Rectal smooth muscle tissue (tissue), 1 donor: ENCODE data around the gene PGP.
"Not testable (repeated sequence)": the region's sequence is repeated elsewhere in the genome, so short reads cannot be mapped to it uniquely, and the experiment has no call there.

Source experiments
- H3K27ac ChIP-seq: one replicate; pipeline ENCODE4 v1.7.0; 2013; ENCODE audit warnings: low read depth, low read length, inconsistent platforms
- H3K27me3 ChIP-seq: one replicate; pipeline ENCODE4 v1.7.0; 2013; ENCODE audit warnings: low read length; ENCODE audit not compliant: control insufficient read depth, insufficient read depth
- H3K36me3 ChIP-seq: one replicate; pipeline ENCODE4 v1.7.0; 2013; ENCODE audit warnings: low read length; ENCODE audit not compliant: control insufficient read depth, insufficient read depth
- H3K4me1 ChIP-seq: one replicate; pipeline ENCODE4 v1.7.0; 2013; ENCODE audit warnings: low read length; ENCODE audit not compliant: control insufficient read depth, insufficient read depth
- H3K4me3 ChIP-seq: one replicate; pipeline ENCODE4 v1.7.0; 2013; ENCODE audit warnings: low read length
- H3K9ac ChIP-seq: one replicate; pipeline ENCODE4 v1.7.0; 2013; ENCODE audit warnings: low read length

The PGP gene, protein sequence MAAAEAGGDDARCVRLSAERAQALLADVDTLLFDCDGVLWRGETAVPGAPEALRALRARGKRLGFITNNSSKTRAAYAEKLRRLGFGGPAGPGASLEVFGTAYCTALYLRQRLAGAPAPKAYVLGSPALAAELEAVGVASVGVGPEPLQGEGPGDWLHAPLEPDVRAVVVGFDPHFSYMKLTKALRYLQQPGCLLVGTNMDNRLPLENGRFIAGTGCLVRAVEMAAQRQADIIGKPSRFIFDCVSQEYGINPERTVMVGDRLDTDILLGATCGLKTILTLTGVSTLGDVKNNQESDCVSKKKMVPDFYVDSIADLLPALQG

DNA sequence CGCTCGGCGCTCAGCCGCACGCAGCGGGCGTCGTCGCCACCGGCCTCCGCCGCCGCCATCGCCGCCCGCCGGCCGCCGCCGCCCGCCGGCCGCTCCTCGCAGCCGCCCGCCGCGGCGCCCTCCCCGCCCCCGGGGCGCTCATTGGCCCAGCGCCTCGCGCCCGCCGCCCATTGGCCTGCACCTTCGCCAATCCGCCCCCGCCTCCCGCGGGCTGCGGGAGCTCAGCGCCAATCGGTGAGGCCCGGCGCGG, at the start of gene PGP:
Gene PGP (minus strand): TSS at position 122 of the 250 bp plus-strand sequence. CDS start 63 bp downstream, at position 59.
- peaks cover 8% of the 10 kb centered on the region for H3K4me1 ChIP-seq
- H3K27ac ChIP-seq: peak within 1 kb of the TSS; percentile 94
- peak within 1 kb of the TSS; percentile 83 for H3K9ac ChIP-seq
- H3K4me3 ChIP-seq: peak within 1 kb of the TSS; percentile 93
- no peaks in the 10 kb centered on the region for H3K27me3 ChIP-seq
- no peaks in the 10 kb centered on the region for H3K36me3 ChIP-seq

DNA sequence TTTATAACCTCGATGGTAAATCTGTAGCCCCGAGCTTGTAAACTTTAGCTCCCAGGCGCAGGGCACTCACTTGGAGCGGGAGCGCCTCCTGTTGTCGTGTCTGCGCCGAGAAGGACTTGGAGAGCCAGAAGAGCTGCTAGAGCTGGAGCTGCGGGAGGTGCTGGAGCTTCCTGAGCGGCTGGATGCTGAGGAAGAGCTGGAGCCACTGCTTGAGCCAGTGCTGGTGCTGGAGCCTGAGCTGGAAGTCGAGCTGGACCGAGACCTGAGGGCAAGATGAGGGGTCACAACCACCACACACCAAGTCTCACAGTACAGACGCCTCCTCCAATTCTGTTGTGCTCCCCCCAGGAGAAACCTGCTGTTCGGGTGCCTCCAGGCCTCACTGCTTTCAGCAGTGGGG, 48.4 kb upstream of the PGP start:
- H3K4me1 ChIP-seq, H3K27ac ChIP-seq, H3K4me3 ChIP-seq, H3K9ac ChIP-seq, H3K27me3 ChIP-seq: not testable (repeated sequence)
- H3K36me3 ChIP-seq: peaks cover 18% of the 10 kb centered on the region

DNA sequence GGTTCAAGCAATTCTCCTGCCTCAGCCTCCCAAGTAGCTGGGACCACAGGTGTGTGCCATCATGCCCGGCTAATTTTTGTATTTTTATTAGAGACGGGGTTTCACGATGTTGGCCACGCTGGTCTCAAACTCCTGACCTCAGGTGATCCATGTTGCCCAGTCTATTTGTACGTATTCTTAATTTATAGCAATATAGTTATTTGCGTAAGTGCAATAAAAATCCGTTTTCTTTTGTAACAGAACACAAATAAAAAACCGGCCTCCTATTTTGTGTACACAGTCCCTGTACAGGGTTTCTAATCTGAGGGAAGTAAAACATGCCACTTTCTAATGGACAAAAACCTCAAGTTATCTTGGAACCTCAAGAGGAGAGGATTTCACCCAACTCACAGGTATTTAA, 45.6 kb upstream of the PGP start:
- Histone ChIP-seq H3K27ac (no peak overlapping the region), H3K9ac (no peak overlapping the region), H3K4me3 (no peak overlapping the region), H3K4me1 (no peaks in the 10 kb centered on the region), H3K36me3 (peaks cover 34% of the 10 kb centered on the region), H3K27me3 (no peaks in the 10 kb centered on the region)

DNA sequence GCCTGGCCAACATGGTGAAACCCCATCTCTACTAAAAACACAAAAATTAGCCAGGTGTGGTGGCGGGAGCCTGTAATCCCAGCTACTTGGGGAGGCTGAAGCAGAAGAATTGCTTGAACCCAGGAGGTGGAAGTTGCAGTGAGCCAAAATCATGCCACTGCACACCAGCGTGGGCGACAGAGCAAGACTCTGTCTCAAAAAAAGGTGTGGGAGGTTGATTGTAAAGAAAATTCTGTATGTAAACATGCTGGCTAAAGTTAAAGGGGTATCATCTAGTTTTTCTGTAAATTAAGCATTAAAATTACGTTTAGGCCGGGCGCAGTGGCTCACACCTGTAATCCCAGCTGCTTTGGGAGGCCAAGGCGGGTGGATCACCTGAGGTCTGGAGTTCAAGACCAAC, 43.9 kb upstream of the PGP start:
- H3K36me3 ChIP-seq: peaks cover 36% of the 10 kb centered on the region
- H3K27me3 ChIP-seq, H3K4me1 ChIP-seq, H3K9ac ChIP-seq, H3K27ac ChIP-seq, H3K4me3 ChIP-seq: not testable (repeated sequence)

DNA sequence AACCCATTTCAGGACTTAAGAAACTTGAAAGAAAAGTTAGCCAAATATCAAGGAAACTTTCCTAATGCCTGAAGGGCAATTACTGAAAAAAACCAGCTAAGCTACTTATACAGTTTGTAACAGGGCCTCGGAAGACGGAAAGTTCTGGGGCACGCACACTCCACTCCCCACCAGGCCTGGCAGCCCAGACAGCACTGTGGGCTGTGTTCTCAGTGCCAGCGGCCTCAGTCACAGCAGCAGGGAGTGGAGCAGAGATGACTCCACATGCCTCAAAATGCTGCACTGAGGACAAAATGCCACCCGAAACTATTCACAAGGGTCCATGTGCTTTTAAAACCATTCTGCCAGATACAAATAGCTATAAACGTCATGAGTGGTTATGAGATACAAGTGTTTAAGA, 43.1 kb upstream of the PGP start:
- Histone ChIP-seq H3K27ac (no peak overlapping the region), H3K36me3 (peaks cover 32% of the 10 kb centered on the region), H3K27me3 (no peaks in the 10 kb centered on the region), H3K4me3 (no peak overlapping the region), H3K9ac (no peak overlapping the region), H3K4me1 (no peaks in the 10 kb centered on the region)

DNA sequence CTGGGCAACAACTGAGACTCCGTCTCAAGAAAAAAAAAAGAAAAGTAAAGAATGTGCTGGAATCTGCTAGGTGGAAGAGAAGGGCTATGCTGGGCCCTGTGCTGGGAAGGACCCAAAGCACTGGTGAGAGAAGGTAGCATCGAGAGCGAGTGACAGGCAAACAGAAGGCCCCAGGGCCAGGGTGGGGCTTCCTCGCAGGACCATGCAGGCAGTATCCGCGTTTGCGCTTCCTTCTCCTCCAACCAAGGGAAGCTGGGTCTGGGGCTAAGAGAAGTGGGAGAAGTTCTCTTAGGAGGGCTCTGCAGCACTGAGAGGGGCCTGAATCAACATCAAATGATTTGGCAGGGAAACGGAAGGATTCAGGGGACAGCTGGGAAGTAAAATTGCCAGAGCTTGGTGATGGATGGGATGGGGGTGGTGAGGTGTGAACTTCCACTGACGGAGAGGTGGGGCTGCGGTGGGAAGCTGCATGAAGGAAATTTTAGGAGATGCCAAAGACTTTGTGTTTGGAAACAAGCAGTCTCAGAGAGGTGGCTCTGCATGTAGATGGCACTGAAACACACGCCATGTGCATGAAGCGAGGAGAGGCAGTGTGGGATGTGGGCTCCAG, 42.0 kb upstream of the PGP start:
- no peak overlapping the region for H3K9ac ChIP-seq
- H3K27me3 ChIP-seq: no peaks in the 10 kb centered on the region
- H3K27ac ChIP-seq: no peak overlapping the region
- H3K4me3 ChIP-seq: no peak overlapping the region
- peaks cover 6% of the 10 kb centered on the region for H3K4me1 ChIP-seq
- H3K36me3 ChIP-seq: peaks cover 29% of the 10 kb centered on the region

DNA sequence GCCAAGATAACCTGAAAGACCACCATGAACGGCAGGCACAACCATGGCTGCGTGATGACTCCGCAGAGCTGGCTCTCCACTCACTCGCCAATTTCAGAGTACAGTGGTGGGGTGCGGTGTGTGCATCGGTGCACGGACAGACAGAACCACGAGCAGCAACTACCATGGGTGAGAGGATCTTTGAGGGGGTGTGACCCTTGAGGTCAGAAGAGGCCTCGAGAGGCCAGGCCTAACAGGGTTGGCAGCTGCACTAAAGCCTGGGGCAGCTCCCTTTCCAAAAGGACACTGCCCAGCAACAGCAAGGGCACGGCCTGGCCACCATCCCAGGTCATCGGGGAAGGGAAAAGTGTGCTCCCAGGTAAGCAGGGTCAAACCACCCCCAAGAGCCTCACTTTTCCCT, 38.7 kb upstream of the PGP start:
- Histone ChIP-seq H3K27me3 (no peaks in the 10 kb centered on the region), H3K27ac (no peak overlapping the region), H3K36me3 (peaks cover 23% of the 10 kb centered on the region)

DNA sequence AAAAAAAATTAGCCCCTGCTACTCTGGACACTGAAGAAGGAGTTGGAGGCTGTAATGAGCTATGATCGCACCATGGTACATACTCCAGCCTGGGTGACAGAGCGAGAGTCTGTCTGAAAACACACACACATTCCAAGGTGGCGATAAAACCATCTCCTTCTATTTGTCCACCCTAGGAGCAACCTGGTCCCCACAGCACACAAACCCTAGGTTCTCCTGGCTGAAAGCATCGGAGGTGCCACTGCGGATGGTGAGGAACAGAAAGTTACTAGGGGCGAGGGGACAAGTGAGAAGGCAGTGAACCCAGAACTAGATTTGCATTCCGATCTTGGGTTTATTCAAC, 38.1 kb upstream of the PGP start:
- peaks cover 10% of the 10 kb centered on the region for H3K4me1 ChIP-seq
- H3K9ac ChIP-seq: no peak overlapping the region
- H3K27ac ChIP-seq: no peak overlapping the region
- peaks cover 21% of the 10 kb centered on the region for H3K36me3 ChIP-seq
- no peak overlapping the region for H3K4me3 ChIP-seq
- H3K27me3 ChIP-seq: no peaks in the 10 kb centered on the region

More for the DNA sequence above, 38.7 kb upstream of the PGP start:
- Histone ChIP-seq H3K4me1 (peaks cover 10% of the 10 kb centered on the region), H3K4me3 (no peak overlapping the region), H3K9ac (no peak overlapping the region)

DNA sequence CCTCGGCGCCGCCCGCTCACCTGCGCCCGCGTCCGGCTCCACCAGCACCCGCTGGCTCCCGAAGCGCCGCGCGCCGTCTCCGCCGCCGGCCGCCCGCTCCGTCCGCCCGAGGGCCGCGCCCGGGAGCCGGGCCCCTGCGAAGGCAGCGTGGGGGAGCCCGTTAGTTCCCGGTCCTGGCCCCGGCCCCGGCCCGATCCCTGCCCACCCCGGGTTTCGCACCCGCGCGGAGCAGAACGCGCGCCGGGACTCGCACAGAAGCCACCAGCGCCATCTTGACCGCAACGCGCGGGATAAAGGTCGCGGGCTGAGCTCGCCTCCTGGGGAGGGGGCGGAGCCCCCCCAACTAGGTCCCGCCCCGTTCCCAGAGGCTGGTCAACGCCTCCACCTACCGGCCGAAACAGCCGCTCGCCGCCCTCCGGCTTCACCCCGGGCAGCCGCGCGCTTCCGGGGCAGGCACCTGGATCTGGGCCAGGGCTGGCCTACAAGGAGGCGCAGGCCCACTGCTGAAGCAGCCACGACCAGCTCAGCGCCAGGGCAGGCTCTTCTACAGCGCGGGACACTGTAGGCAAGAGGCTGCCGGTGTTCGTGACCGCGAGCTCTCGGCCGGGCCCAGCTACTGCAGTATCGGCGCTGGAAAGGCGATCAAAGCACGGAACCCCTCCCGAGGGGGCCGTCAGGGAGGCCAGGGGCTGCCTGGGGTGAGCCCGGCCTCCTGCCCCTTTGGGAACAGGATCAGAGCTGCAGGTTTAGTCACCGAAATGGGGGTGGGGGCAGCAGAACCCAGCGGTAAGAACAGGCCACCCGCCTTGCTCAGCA, 36.9 kb upstream of the PGP start, which contains the start of gene ECI1:
Gene ECI1 (minus strand): TSS at position 292 of the 816 bp plus-strand sequence. CDS start 21 bp downstream, at position 271.
- Histone ChIP-seq H3K4me1 (peaks cover 10% of the 10 kb centered on the region), H3K9ac (peak within 1 kb of the TSS; percentile 73), H3K36me3 (peaks cover 15% of the 10 kb centered on the region), H3K4me3 (peak within 1 kb of the TSS; percentile 78), H3K27me3 (no peaks in the 10 kb centered on the region), H3K27ac (peak within 1 kb of the TSS; percentile 88)

DNA sequence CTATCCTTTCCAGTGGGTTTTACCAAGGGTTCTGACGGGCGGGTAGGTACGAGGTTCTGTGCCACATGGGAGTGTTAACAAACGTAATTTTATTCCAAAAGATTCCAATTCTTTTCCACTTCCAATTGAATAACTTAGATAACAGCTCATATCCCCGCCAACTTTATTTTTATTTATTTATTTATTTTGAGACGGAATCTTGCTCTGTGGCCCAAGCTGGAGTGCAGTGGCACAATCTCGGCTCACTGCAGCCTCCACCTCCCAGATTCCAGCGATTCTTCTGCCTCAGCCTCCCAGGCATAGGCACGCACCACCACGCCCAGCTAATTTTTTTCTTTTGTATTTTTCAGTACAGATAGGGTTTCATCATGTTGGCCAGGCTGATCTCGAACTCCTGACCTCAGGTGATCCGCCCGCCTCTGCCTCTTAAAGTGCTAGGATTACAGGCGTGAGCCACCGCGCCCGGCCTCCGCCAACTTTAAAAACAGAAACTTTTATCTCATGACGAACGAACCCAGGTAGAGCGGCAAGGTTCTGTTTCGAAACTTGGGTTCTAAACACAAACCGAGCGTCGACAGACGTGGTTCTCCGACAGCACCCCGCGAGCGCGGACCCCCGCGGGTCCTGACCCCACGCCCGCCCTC, 36.1 kb upstream of the PGP start:
- peak overlapping the region; percentile 78 for H3K4me3 ChIP-seq
- peaks cover 10% of the 10 kb centered on the region for H3K4me1 ChIP-seq
- peaks cover 17% of the 10 kb centered on the region for H3K36me3 ChIP-seq
- peak overlapping the region; percentile 88 for H3K27ac ChIP-seq
- H3K9ac ChIP-seq: peak overlapping the region; percentile 21
- no peaks in the 10 kb centered on the region for H3K27me3 ChIP-seq

DNA sequence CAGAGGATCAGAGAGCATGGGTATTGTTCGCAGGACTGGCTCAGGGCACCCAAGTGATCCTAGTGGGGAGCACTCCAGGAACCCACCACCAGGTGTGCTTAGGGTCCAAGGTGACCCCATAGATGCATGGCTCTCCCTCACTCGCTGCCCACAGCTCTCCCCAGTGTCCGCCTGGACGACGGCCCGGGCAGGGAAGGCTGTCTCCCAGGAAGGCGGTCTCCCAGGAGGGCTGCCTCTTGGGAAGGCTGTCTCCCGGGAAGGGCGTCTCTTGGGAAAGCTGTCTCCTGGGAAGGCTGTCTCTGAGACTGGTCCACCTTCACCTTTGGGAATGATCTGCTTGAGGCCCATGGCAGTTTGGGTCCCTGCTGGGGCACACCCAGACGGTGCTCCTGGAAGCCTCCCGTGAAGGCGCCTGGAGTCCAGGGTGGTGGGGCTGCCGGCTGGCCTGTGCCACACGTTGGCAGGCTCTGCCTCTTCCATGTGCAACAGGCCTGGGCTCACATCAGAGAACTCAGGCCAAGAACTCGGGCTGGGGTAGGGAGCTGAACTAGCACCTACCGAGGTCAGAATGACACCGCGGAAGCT, 31.8 kb upstream of the PGP start:
- H3K27ac ChIP-seq: no peak overlapping the region
- H3K4me3 ChIP-seq: no peak overlapping the region
- peaks cover 37% of the 10 kb centered on the region for H3K36me3 ChIP-seq
- no peak overlapping the region for H3K9ac ChIP-seq
- H3K4me1 ChIP-seq: peaks cover 4% of the 10 kb centered on the region
- H3K27me3 ChIP-seq: no peaks in the 10 kb centered on the region
